Measurements from ENCODE around the gene CEBPZOS.

Gene CEBPZOS

DNA sequence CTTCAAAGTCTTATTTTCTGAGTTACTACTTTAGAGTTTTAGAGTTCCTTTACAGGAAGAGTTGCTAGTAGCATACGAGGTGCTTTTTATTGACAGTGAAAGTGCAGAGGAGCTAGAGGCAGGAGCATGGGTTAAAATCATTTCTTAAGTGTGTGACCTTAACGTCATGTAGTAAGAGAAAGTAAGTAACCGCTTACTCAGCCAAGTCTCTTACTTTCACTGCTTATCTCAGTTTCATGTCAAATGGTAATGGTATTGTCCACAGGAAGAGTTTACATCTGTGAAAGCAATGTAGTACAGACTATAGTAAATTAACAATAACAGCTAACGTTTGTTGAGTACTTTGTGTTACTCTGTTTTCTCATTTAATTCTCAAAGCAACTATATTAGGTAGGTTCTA is 47.7 kb downstream of the CEBPZOS start:
- DNase-seq: no peak

DNA sequence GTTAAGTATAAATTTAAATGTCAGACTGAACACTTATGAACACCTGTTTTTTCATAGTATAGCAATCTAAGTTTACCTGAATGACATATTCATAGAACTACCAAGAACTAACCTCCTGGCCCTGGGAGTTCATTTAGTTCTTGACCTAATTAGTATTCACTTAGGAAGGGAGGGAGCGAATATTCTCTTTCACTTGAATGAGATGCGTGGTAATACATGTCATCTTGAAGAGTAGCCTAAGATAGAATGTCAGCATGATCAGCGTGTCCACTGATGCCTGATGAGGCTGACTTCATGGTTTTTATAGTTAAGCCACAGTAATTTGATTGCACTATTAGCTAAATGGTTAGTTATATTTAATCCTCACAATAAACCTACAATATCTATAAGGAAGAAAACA is 48.5 kb downstream of the CEBPZOS start:
- DNase-seq: no peak

DNA sequence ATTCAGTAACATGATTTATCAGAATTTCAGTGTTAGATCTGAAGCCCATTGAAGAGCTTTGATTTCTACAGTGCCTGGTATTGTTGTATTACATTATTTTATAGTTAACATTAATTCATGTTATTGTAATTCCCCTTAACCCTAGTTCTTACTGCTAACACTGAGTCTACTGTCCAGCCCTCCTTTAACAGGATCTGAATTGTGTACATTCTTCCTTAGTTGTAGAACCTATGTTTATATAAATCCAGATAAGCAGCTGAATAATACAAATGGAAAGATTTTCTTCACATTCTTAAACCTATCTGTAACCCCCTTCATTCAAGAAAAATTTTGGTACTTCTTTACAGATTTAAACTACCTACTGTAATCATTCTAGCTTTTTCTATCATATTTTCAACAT is 49.9 kb downstream of the CEBPZOS start:
- no peak for DNase-seq

DNA sequence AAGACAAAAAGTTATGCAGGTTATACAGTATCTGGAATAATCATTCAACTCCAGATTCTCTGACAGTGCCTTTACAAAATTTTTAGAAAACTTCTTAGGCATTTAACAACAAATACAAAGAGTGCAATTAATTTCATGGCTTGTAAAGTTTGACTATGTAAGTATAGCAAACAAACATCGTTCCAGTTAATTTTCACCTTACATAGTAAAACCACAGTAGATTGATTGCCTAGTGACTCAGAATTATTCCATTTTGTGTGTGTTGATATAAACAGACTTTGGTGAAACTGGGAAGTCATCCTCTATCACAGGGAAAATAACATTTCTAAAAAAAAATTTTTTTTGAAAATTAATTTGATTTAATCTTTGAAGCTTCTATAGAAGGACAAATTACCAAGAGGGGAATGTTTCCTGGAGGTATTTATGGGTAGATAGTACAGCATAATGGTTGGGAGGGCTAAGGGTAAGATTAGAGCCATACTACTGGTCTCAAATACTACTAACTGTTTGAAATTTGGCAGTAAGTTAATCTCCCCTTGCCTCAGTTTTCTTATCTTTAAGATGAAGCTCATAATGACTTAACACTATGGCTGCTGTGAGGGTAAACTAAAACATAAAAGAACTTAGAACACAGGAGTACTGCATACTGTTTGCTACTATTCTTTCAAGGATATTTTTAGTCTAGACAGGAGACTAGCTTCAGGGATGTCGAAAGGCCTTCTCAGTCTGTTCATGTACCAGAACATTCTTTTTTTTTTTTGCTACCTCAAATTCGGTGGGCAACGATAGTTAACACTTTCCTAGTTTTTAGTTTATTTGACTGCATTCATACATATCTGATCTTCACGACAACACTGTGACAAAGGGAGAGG is 54.8 kb downstream of the CEBPZOS start:
- no peak for DNase-seq

All from hematopoietic multipotent progenitor cell treated with erythropoietin and hydrocortisone succinate and interleukin-3 and kit ligand, for 6 days (in vitro differentiated cells).